ENCODE results near the gene SCAP.

DNA sequence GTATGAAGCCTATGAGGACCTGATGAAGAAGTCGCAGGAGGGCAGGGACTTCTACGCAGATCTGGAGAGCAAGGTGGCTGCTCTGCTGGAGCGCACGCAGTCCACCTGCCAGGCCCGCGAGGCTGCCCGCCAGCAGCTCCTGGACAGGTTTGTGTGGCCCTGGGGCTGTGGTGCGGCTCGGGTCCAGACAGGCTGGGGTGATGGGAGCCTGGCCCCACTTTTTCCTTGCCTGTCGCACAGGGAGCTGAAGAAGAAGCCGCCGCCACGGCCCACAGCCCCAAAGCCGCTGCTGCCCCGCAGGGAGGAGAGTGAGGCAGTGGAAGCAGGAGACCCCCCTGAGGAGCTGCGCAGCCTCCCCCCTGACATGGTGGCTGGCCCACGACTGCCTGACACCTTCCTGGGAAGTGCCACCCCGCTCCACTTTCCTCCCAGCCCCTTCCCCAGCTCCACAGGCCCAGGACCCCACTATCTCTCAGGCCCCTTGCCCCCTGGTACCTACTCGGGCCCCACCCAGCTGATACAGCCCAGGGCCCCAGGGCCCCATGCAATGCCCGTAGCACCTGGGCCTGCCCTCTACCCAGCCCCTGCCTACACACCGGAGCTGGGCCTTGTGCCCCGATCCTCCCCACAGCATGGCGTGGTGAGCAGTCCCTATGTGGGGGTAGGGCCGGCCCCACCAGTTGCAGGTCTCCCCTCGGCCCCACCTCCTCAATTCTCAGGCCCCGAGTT lies 65.9 kb downstream of the SCAP start:
- no peak for TF ChIP-seq GATA3 (IDR thresholded peaks at IDR 0.05; ENCODE audit: low read depth, low read length)
- TF ChIP-seq GATA2 (IDR thresholded peaks at IDR 0.05; ENCODE audit: low read depth, low read length) = no peak

Measured in SH-SY5Y (cell line).